8988T (cell line): ENCODE measurements around the gene OR6N2.

Experiments
- DNase-seq: peaks from one replicate; pipeline ENCODE4 v3.0.0; 2011

Gene OR6N2

DNA sequence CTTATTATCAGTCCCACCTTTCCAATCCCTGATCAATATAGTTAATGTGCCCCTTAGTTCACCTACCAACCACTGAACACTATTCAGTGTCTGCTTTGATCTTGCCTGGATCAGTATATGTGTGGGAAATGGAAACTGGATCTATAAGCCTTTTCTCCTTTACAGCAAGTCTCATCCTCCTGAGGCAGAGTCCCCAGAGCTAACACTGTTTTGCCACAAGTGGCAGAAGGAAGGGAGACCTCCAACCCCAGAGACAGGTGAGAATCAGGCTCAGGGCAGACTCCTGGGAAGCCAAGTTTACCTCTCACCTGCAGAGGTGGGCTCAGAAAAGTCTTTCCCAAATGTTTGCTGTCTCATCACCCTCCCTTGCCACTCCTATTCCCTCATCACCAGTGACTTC, at the start of gene OR6N2:
Gene OR6N2, minus strand, starts transcription at position 101 of the 400 bp plus-strand sequence. CDS start 3,569 bp downstream, outside the sequence.
- no peak for DNase-seq

DNA sequence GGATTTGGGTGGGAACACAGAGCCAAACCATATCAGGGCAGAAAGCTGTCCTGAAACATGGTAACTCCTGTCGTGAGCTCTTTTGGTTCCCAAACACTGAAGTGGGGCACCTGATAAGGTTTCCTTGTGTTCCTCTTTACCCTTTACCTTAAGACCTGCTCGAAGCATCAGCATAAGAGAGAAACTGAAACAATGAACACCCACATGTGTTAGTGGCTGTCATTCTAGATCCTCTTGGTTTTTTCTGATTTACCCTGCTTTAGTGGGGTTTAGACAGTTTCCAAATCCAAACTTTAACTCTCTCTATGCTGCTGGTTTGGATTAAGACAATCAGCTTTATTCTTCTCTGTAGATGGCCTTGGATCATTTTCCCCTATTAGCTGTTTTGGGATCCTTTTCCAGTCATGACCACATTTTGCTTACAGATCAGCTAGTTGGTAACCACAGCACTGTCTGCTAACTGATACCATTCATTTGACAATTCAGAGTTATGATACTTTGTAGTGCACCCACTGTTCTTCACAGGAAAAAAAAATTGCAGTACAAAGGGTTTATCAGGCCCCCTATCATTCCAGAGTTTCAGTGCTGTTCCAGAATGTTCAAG, 49.2 kb upstream of the OR6N2 start:
- no peak for DNase-seq

DNA sequence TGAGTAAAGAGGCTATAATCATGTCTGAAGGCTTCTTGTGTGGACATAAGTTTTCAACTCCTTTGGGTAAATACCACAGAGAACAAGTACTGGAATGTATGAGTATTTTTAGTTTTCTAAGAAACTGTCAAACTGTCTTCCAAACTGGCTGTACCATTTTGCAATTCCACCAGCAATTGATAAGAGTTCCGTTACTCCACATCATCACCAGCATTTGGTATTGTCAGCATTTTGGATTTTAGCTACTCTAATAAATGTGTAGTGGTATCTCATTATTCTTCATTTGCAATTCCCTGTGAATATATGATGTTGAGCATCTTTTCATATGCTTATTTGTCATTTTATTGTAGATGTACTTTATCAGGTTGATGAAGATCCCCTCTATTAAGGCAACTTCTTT, 40.7 kb upstream of the OR6N2 start:
- DNase-seq, result no peak

- no peak for DNase-seq
These were observed 38.7 kb upstream of the OR6N2 start for GRCh38 chr1:158819461-158820443.

- DNase-seq, result no peak
These were observed 38.0 kb upstream of the OR6N2 start for GRCh38 chr1:158818975-158819431.

DNA sequence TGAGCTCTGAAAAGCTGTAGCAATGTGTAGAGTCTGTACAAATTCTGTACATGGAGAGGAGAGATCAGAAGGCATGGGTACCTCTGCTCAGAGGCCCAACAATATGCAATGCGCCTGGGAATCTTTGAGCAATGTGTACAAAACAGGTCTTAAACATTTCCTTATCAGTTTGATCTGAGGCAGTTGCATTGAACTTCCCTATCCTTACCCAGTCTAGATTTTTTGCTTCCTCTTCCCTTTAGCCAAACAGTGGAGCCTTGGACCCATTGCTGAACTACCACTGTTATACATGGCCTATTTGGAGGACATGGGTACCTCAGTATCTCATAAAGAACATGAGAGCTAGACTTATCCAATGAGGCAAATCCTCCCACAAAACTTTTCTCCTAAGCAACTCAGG, 37.6 kb upstream of the OR6N2 start:
- no peak for DNase-seq

GRCh38 chr1:158814970-158815369, 34.0 kb upstream of the OR6N2 start:
- no peak for DNase-seq

DNA sequence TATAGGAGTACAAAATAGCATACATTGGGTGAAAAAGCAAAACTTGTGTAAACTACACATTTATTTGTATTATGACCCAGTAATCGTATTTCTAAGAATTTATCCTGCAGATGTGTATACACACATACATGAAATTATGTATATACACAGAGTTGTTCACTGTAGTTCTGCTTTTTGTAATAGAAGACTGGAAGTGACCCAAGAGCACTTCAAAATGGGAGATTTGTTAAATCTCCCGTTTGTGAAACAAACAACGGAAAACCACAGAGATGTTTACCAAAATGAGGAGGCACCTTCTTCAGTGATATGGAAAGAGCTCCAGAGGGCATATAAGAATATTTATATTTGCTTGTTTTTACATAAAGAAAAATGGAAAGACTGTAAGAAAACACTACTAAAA, 32.2 kb upstream of the OR6N2 start:
- no peak for DNase-seq

DNA sequence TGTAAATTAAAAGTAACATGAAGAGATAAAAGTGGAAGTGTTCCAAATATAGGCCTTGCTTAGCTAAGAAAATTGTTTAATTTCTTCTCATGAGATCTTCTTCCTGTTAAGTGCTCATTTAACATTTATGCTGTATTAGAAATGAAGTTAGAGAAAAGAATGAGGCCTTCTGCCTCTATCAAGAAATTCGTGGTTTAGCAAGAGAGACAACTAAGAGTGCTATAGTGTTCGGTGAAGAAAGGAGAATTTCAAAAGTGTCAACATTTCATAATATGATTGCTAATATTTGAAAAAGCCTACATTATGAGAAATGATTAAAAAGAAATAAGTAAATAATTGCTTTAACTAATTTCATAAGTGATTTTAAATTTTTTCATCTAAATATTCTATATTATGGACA, 31.3 kb upstream of the OR6N2 start:
- DNase-seq, result no peak

- DNase-seq, result no peak
These were observed 29.3 kb upstream of the OR6N2 start for GRCh38 chr1:158810311-158810710.

GRCh38 chr1:158809862-158810261, 28.9 kb upstream of the OR6N2 start:
- no peak for DNase-seq

- DNase-seq, result no peak
These were observed 28.3 kb upstream of the OR6N2 start for GRCh38 chr1:158809256-158809655.

- DNase-seq, result no peak
These were observed 26.0 kb upstream of the OR6N2 start for GRCh38 chr1:158806916-158807536.

DNA sequence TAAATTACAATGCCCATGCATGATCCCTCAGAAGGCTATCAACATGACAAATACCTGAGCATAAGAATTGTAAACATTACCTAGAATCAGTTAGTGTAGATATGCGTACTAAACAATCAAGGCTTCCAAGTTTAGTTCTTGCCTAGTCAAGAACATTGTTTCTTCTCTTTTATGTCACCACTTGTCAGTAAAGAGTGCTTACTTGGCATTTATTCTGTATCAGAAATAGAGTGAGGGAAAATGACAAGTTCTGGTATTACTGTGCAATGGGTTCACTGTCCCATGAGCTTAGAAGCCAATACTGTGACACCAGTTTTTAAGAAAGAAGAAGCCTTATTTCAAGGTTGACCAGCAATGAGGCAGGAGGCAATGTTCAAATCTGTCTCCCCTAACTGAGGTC, 22.7 kb upstream of the OR6N2 start:
- no peak for DNase-seq

DNA sequence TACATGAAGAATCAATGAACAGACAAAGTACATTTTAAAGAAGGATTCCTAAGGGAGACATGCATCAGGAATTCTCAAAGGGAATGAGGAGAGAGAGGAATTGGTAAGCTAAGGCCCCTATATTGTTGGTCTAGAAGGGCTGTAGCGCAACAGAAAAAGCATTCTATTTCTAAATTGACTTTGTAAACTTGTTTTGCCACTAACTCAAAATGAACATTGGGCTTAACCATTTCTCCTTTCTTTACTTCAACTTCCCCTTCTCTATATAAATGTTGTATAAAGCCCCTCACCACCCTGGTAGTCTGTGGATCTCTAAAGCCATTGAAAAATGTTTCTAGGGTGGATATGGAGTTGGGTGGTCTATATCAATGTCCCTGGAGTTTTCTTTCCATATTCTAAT, 20.4 kb upstream of the OR6N2 start:
- DNase-seq, result no peak

DNA sequence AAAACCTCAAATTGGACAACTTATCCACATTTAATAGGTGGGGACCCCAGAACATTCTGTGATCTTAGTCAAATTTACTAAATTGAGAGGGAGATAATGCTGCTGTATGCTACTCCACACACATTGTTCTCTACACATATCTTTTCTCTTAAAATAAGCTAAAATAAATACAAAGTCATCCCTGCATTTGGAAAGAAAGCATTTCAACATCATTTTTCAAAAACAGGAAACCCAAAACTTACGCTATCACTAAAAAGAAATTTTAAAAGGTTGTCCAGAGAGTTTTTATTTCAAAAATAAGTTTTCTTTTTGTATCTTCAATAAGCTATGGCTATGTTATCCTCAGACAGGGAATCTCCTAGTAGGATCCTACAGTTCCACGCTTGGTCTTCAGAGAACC, 19.5 kb upstream of the OR6N2 start:
- DNase-seq, result no peak

DNA sequence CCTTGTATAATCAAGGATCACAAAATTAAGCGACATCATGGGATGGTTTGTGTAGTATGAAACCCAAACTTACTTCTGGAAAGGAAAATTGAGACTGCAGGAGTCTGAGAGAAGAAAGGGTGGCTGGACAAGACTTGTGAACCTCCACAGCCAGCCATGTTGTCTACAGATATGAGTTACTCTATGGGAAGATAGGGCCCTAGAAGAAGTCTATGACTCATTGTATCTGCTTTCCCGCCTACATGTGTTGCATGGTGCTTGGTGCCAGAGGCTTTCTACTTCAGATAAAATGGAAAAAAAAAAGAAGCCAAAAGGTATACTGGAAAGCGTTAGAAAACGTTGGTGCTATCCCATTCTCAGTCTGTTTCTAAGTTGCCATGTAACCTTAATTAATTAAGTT, 18.7 kb upstream of the OR6N2 start:
- no peak for DNase-seq

DNA sequence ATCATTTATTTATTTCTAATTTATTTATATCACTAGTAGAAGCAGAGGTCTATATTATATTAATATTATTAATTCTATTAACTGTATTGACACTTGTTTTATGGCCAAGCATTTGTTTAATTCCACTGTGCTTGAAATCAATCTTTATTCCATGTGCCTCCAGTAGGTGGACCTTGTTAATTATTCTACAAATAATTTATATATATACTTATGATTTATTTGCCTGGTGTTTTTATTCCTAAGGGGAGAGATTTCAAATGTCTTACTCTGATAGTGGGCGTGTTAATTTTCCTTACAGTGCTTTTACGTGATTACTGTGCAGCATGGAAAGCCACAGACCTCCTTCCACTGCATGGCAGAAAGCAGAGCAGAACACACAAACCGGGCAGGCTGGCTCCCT, 17.5 kb upstream of the OR6N2 start:
- no peak for DNase-seq

DNA sequence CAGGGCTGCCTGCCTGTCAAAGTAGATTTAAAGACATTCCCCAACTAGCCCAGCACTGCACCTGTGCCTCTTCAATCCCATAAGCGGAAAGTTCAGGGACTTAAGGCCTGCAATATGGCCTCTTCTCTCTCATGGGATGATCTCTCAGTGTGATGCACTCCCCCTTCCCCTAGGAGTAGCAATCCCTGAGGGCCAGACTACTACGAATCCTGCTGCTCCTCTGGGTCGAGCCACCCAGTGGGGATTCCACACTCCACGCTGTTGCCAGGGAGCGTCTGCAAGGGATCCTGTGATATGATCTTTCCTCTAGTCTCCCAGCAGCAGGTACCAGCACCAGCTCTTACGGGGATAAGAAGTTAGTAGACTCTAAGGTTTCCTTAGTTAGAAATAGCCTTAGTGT, 13.2 kb upstream of the OR6N2 start:
- DNase-seq, result no peak

DNA sequence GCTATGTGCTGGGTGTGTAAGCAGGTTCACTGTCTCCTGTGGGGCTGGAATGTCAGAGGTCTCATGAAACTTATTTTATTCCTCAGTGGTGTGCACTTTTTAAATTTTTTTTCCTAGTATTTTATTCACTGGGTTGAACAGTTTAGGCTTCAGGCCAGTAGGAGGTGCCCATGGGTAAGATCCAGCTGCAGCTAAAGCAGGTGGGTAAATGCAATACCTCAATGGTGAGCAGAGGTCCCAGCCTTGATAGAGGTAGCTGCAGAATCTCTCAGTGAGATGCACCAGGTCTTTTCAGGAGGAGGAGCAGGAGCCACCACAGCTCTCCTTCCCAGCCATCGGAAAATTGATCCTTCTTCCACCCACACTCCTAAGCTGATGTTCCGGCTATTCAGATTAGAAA, 12.6 kb upstream of the OR6N2 start:
- no peak for DNase-seq

GRCh38 chr1:158771950-158772866, 8.8 kb downstream of the OR6N2 start, which contains the start of gene OR6N1:
Gene OR6N1, minus strand, starts transcription at chr1:158772195. Its CDS starts 5,513 bp downstream, at chr1:158766682.
- DNase-seq, result no peak

DNA sequence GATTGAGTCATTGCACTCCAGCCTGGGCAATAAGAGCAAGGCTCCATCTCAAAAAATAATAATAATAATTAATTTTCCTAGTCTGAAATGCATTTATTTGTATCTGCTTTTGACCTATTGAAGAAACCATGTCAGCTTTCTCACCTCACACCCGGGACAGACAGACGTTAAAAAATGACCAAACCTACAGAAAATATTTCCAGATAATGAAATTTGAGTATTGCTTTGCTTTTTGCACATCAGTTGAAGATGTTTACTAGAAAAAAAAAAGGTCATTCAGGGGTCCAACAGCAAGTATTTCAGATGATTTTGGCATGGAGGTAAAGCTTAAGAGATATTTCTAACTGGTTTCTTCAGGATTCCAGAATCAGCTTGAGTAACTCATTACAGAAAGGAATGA, 26.6 kb downstream of the OR6N2 start, which contains the start of gene OR6K6:
Gene OR6K6, plus strand, starts transcription at position 301 of the 400 bp plus-strand sequence. CDS start 168 bp downstream, outside the sequence.
- no peak for DNase-seq
